Sigmoid colon (tissue), 4 donors: ENCODE results near the gene SLC22A24.

Source experiments
- EP300 ChIP-seq, 4 donors: sonication (generic); formaldehyde crosslinking; IDR thresholded peaks; one replicate each; pipeline ENCODE4 v1.6.1; 2017; ENCODE audit warnings: antibody characterized with exemption in 4 of 4
- POLR2AphosphoS5 ChIP-seq, 4 donors: sonication (generic); formaldehyde crosslinking; IDR thresholded peaks; one replicate each; pipeline ENCODE4 v1.6.1; 2017; ENCODE audit warnings: antibody characterized with exemption in 4 of 4
- TF ChIP-seq, protein P1 (sequence below), 4 experiments: fragments of 450-650 bp in 3 of 4; fragments of 200-600 bp in 1 of 4; IDR thresholded peaks; one replicate each; pipeline ENCODE4 v1.5.1; 2016 to 2019; ENCODE audit warnings: antibody characterized with exemption in 4 of 4, mild to moderate bottlenecking in 3 of 4, moderate library complexity in 2 of 4

DNA sequence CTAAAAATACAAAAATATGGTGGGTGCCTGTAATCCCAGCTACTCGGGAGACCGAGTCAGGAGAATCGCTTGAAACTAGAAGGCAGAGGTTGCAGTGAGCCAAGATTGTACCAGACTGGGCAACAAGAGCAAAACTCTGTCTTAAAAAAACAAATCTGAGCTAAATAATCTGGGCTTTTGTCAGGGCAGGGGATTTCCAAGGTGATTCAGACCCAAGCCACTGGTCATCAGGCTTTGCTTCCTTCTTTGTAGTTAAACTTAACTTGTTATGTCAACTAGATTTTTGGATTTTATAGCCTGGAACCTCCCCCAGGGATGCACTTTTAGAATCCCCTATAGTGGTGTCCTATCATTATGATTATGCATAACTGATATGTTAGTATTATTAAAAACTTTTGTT lies 101.4 kb downstream of the SLC22A24 start:
- no peak for TF ChIP-seq POLR2AphosphoS5 (IDR thresholded peaks at IDR 0.05)
- no peak for TF ChIP-seq EP300 (IDR thresholded peaks at IDR 0.05)
- TF ChIP-seq, protein P1, sequence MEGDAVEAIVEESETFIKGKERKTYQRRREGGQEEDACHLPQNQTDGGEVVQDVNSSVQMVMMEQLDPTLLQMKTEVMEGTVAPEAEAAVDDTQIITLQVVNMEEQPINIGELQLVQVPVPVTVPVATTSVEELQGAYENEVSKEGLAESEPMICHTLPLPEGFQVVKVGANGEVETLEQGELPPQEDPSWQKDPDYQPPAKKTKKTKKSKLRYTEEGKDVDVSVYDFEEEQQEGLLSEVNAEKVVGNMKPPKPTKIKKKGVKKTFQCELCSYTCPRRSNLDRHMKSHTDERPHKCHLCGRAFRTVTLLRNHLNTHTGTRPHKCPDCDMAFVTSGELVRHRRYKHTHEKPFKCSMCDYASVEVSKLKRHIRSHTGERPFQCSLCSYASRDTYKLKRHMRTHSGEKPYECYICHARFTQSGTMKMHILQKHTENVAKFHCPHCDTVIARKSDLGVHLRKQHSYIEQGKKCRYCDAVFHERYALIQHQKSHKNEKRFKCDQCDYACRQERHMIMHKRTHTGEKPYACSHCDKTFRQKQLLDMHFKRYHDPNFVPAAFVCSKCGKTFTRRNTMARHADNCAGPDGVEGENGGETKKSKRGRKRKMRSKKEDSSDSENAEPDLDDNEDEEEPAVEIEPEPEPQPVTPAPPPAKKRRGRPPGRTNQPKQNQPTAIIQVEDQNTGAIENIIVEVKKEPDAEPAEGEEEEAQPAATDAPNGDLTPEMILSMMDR (IDR thresholded peaks at IDR 0.05) = no peak
